Measurements from ENCODE around the gene ZNF552.

Gene ZNF552

DNA sequence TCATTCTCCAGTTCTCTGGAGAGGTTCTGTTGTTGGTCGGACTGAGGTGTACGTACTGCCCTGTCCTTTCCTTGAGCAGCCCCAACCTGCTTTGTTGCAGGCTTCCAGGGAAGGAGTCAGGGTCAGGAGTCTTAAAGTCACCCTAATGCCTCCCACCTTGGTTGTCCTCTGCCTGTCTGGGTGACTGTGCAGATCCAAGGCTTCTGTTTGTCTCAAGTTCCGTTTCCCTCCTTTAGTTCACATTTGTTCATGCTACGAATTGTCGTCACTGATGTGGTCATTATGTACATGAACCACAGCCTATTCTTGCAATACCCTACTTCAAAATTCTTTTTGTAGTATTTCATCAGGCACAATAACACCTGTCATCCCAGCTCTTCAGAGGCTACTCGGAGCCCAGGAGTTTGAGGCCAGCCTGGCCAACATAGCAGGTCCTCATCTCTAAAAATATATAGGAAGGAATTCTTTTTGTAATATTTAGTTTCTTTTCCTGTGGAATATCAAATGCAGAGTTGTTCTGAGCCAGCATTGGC is 37.9 kb downstream of the ZNF552 start:
- no peak for DNase-seq (ENCODE audit: low read depth in 2 of 2)

DNA sequence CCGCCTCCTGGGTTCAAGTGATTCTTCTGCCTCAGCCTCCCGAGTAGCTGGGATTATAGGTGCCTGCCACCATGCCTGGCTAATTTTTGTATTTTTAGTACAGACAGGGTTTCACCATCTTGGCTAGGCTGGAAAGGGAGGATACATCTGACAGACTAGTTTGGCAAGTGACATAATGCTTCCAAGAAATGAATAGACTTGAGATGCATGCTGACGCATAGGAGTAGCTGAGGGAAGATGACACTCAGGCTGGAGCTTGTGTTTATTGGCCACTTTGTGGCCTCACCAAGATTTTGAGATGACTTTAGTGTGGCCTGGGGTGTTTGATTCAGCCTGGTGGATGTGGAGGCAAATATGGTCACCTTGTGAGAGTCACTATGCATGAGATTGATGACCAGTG is 41.2 kb downstream of the ZNF552 start:
- no peak for DNase-seq (ENCODE audit: low read depth in 2 of 2)

DNA sequence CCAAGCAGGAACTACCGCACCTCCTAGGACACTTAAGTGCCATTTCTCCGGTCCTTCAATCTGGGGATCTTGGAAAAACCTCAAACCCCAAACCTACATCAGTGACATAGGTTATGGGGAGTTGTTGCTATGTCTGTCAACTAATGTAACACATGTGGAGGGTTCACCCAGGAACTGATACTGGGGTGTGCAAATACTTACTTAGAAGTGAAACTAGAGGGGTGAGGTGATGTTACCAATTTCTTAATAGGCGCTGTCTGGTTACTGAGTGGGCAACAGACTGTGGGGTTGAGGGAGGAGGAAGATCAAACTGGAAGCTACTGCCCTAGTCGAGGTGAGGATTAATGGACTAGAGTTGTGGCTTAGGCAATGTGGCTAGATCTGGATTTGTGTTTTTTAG is 43.3 kb downstream of the ZNF552 start:
- DNase-seq (ENCODE audit: low read depth in 2 of 2), result no peak

DNA sequence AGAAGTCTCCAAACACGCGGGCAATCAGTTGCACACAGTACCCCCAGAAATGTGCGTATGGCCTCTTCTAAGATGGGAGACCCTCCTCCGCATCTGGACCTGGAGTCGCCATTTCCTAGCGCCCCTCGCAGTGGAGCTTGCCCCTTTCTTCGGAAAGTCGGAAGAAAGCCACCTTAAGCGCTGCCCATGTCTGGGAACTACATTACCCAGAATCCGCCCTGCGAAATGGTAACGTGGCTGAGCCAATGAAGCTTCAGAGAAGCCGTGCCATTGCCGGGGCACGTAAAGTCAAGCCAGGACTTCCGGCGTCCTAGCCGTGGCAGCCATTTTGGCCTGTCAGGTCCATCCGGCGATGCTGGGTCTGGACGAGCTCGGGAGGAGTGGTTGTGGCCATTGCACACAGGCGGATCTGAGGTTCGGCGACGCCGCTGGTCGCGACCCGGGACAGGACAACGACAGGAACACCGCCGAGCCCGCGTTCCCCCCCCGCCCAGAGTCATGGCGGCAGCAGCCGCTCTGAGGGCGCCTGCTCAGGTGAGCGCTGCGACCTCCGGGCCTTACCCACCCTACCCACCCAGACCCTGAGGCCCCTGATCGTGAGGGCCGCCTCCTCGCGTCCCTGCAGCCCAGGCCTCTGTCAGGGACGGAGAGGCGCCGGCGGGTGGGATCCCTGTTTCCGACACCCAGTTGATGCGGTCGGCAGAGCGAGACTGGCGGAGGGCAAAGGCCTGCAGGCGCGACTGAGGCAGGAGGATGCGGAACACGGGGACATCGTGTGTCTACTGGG is 45.2 kb downstream of the ZNF552 start, which contains the start of gene ZNF586:
ZNF586 (plus strand) TSS at position 332 of the 787 bp plus-strand sequence; CDS start at position 499, 167 bp downstream.
- peak; percentile 60 to 62 for DNase-seq (ENCODE audit: low read depth in 2 of 2)

DNA sequence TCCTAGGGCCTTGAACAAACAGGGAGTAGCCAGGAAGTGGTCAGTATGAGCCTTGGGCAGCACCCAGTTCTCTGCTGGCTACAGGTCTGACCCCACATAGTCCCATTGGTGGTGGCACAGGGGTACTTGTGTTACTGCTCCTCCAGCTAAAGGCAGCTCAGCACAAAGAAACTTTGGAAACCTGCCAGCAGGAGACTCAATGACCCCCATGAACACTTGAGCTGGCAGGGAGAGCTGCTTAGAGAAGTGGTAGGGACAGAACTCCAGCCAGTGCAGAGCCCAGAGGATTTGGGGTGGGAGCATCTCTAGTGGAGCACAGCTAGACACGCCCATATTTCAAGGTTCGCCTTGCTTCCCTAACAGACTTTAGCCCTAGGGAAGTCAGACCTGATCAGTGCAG is 55.6 kb downstream of the ZNF552 start:
- no peak for DNase-seq (ENCODE audit: low read depth in 2 of 2)

DNA sequence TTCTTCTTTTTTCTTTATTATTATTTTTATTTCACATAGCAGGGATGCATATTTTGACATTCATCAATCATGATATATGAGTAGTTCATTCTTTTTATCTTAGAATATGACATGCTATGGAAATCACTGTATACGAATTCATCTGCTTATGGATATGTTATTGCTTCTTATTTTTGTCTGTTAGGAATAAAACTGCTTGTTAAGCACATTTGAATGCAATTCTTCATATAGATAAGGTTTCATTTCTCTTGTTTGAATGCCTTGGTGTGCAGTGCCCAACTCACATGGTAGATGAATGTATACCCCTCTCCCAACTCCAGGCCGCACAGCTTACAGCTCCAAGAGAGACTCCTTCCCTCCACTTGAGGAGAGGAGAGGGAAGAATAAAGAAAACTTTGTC is 56.8 kb downstream of the ZNF552 start:
- no peak for DNase-seq (ENCODE audit: low read depth in 2 of 2)
